Activated naive CD4-positive, alpha-beta T cell treated with anti-CD3 and anti-CD28 coated beads, Interleukin-2, amount 10 ng/mL, durations not matched to agents 5 hours and 36 hours (primary cell): ENCODE data around the gene ANGPT4. TPM values are rescaled to one million over a fixed set of nuclear protein-coding genes. Genes with fewer than 3 reads are reported as not detected.

Source experiments
- total RNA-seq, 2 experiments: library from RNA; stranded (reverse); gene quantifications; one replicate each; pipeline ENCODE4 v1.2.3, GENCODE V29; 2021

The ANGPT4 gene
- total RNA-seq, result not detected

GRCh38 chr20:916125-916799 is at the start of gene ANGPT4:
ANGPT4 (minus strand) TSS chr20:916334; CDS start chr20:916214, 120 bp downstream.

GRCh38 chr20:833450-834150 is 82.5 kb downstream of the ANGPT4 start, which contains the start of gene FAM110A:
FAM110A (plus strand) TSS chr20:833715; CDS start chr20:844805, 11,090 bp downstream.

Other genes starting within 250 kb of the ANGPT4 start
- gene SCRT2, start 240.5 kb downstream of the ANGPT4 start, total RNA-seq, result not detected
- not detected for gene SLC52A3, start 147.8 kb downstream of the ANGPT4 start, total RNA-seq
- 10 to 100 TPM; 58.3 to 61.8 TPM for gene FAM110A, start 82.6 kb downstream of the ANGPT4 start, total RNA-seq
- gene RSPO4, start 86.0 kb upstream of the ANGPT4 start, total RNA-seq, result not detected
- gene PSMF1, start 202.3 kb upstream of the ANGPT4 start, total RNA-seq, result 100 to 1,000 TPM; 134 to 136 TPM